Lung microvascular endothelial cell (primary cell): ENCODE results near the gene C19orf47. TPM values are rescaled to one million over a fixed set of nuclear protein-coding genes. Genes with fewer than 3 reads are reported as not detected.
"Not testable (repeated sequence)": the region's sequence is repeated elsewhere in the genome, so short reads cannot be mapped to it uniquely, and the experiment has no call there.

ENCODE experiments used
- DNase-seq, 2 donors: peaks; one replicate each; pipeline versions ENCODE4 v3.0.0 to v3.0.0-alpha.2; 2010; ENCODE audit warnings: low read depth in 2 of 2
- total RNA-seq: library from RNA; depleted of rRNA; stranded (reverse); fragments of >200 nt; gene quantifications from 2 replicates; pipeline ENCODE4 v1.2.1, GENCODE V29; 2014

The C19orf47 gene
- total RNA-seq, 1 donor from 2014 or later = 6.5 TPM

- DNase-seq = peak; percentile 50 to 72
These were observed 837 bp upstream of the C19orf47 start for GRCh38 chr19:40348961-40349507.

- DNase-seq = no peak
These were observed 3.8 kb downstream of the C19orf47 start for GRCh38 chr19:40344422-40344821.

GRCh38 chr19:40342644-40343311 is 5.4 kb downstream of the C19orf47 start:
- DNase-seq = no peak

- DNase-seq = peak in 1 of 2 donors; percentile 29
These were observed 6.4 kb downstream of the C19orf47 start for GRCh38 chr19:40341601-40342482.

GRCh38 chr19:40339018-40339728 is 9.0 kb downstream of the C19orf47 start:
- no peak for DNase-seq

GRCh38 chr19:40337594-40337993 is 10.6 kb downstream of the C19orf47 start:
- DNase-seq = no peak

GRCh38 chr19:40337107-40337506 is 11.1 kb downstream of the C19orf47 start:
- no peak for DNase-seq

- DNase-seq = no peak
These were observed 11.6 kb downstream of the C19orf47 start for GRCh38 chr19:40336601-40336900.

- no peak for DNase-seq
These were observed 12.2 kb downstream of the C19orf47 start for GRCh38 chr19:40335855-40336600.

- DNase-seq = peak in 1 of 2 donors; percentile 96
These were observed 13.1 kb downstream of the C19orf47 start for GRCh38 chr19:40335101-40335500.

GRCh38 chr19:40333083-40333482 is 15.1 kb downstream of the C19orf47 start:
- DNase-seq = not testable (repeated sequence)

- DNase-seq = no peak
These were observed 15.5 kb downstream of the C19orf47 start for GRCh38 chr19:40332669-40333068.

GRCh38 chr19:40331052-40331451 is 17.1 kb downstream of the C19orf47 start:
- DNase-seq = no peak

GRCh38 chr19:40326201-40326600 is 22.0 kb downstream of the C19orf47 start:
- no peak for DNase-seq

- DNase-seq = no peak
These were observed 24.5 kb downstream of the C19orf47 start for GRCh38 chr19:40323705-40324104.

- no peak for DNase-seq
These were observed 25.1 kb downstream of the C19orf47 start for GRCh38 chr19:40322951-40323615.

- peak in 1 of 2 donors; percentile 42 for DNase-seq
These were observed 26.0 kb downstream of the C19orf47 start for GRCh38 chr19:40322271-40322610.

- DNase-seq = no peak
These were observed 26.5 kb downstream of the C19orf47 start for GRCh38 chr19:40321566-40322270.

GRCh38 chr19:40321076-40321475 is 27.1 kb downstream of the C19orf47 start:
- DNase-seq = no peak

GRCh38 chr19:40320558-40320935 is 27.6 kb downstream of the C19orf47 start:
- DNase-seq = no peak
